SK-N-SH (cell line): ENCODE measurements around the gene LAIR2. TPM values are rescaled to one million over a fixed set of nuclear protein-coding genes. Genes with fewer than 3 reads are reported as not detected.

Source experiments
- CTCF ChIA-PET: fragments of 300-600, 350-600 bp; formaldehyde crosslinking; extraction: SDS; loops from one replicate; lab custom pipeline; 2021; lab: Yijun Ruan, JAX
- POLR2A ChIA-PET: fragments of 350-600 bp; sonication (Branson Sonifier 250); formaldehyde crosslinking; extraction: SDS; loops from one replicate; lab custom pipeline; 2020; ENCODE audit warnings: antibody characterized with exemption, inconsistent platforms; lab: Yijun Ruan, JAX
- DNase-seq: peaks from one replicate; pipeline ENCODE4 v3.0.0; 2012
- H2AFZ ChIP-seq: fragments of 200-600 bp; sonication (generic); 2 replicates; pipeline ENCODE4 v1.8.1; 2016; ENCODE audit warnings: antibody characterized with exemption, mild to moderate bottlenecking, low read depth
- H3F3A ChIP-seq: fragments of 200-600 bp; sonication (generic); replicated peaks from 2 replicates; pipeline ENCODE3; 2016; ENCODE audit warnings: antibody characterized with exemption, mild to moderate bottlenecking; ENCODE audit not compliant: insufficient read depth
- H3K27ac ChIP-seq, 2 experiments: fragments of 200-500 bp in 1 of 2; fragments of 200-600 bp in 1 of 2; sonication (Bioruptor generic) in 1 of 2; sonication (generic), shearing (Covaris generic) in 1 of 2; 2 replicates each; pipeline versions ENCODE4 v1.5.1 to v1.6.1; 2014 to 2016; ENCODE audit warnings: low read depth in 2 of 2, inconsistent platforms in 1 of 2, low read length in 1 of 2, mild to moderate bottlenecking in 1 of 2, mixed read lengths in 1 of 2
- H3K27me3 ChIP-seq: fragments of 200-600 bp; sonication (generic), shearing (Covaris generic); 2 replicates; pipeline ENCODE4 v1.6.1; 2016; ENCODE audit warnings: mixed run types; ENCODE audit not compliant: insufficient read depth
- H3K36me3 ChIP-seq, 2 experiments: fragments of 200-500 bp in 1 of 2; fragments of 200-600 bp in 1 of 2; sonication (Bioruptor generic) in 1 of 2; sonication (generic) in 1 of 2; replicated peaks in 1 of 2; 2 replicates each; pipeline versions ENCODE3 to v1.5.1; 2014 to 2016; ENCODE audit warnings: low read length in 1 of 2, mild to moderate bottlenecking in 1 of 2; ENCODE audit not compliant: insufficient read depth in 2 of 2, control insufficient read depth in 1 of 2
- H3K4me1 ChIP-seq, 2 experiments: fragments of 200-500 bp in 1 of 2; fragments of 200-600 bp in 1 of 2; sonication (Bioruptor generic) in 1 of 2; sonication (generic), shearing (Covaris generic) in 1 of 2; 2 replicates each; pipeline versions ENCODE4 v1.5.1 to v1.6.1; 2014 to 2016; ENCODE audit warnings: low read depth in 1 of 2, low read length in 1 of 2, mixed run types in 1 of 2; ENCODE audit not compliant: insufficient read depth in 2 of 2, control insufficient read depth in 1 of 2
- H3K4me2 ChIP-seq: fragments of 200-600 bp; sonication (generic), shearing (Covaris generic); 2 replicates; pipeline ENCODE4 v1.6.1; 2017; ENCODE audit warnings: mixed run types
- H3K4me3 ChIP-seq, 2 experiments: fragments of 200-500 bp in 1 of 2; fragments of 200-600 bp in 1 of 2; sonication (Bioruptor generic) in 1 of 2; sonication (generic), shearing (Covaris generic) in 1 of 2; 2 replicates each; pipeline versions ENCODE4 v1.5.1 to v1.8.1; 2014 to 2016; ENCODE audit warnings: low read depth in 2 of 2, inconsistent platforms in 1 of 2, low read length in 1 of 2, mild to moderate bottlenecking in 1 of 2, mixed read lengths in 1 of 2, moderate library complexity in 1 of 2
- H3K79me2 ChIP-seq: fragments of 200-600 bp; sonication (generic); 2 replicates; pipeline ENCODE4 v1.8.1; 2017; ENCODE audit warnings: mild to moderate bottlenecking; ENCODE audit not compliant: insufficient read depth
- H3K9ac ChIP-seq: fragments of 200-600 bp; sonication (generic); 2 replicates; pipeline ENCODE4 v1.6.1; 2017; ENCODE audit warnings: mixed run types
- H3K9me2 ChIP-seq: fragments of 200-600 bp; sonication (generic); 2 replicates; pipeline ENCODE4 v1.6.1; 2017; ENCODE audit warnings: mixed run types
- H3K9me3 ChIP-seq: fragments of 200-600 bp; sonication (generic); 2 replicates; pipeline ENCODE4 v1.6.1; 2017; ENCODE audit warnings: mixed run types, mild to moderate bottlenecking, moderate library complexity
- H4K20me1 ChIP-seq: fragments of 200-600 bp; sonication (generic); 2 replicates; pipeline ENCODE4 v1.6.1; 2017; ENCODE audit warnings: mild to moderate bottlenecking, mixed run types; ENCODE audit not compliant: insufficient read depth
- CHD2 ChIP-seq: fragments of 150-350 bp; IDR thresholded peaks from 2 replicates; pipeline ENCODE4 v1.6.1; 2018; ENCODE audit warnings: low read length; ENCODE audit not compliant: partially characterized antibody
- FOXM1 ChIP-seq: IDR thresholded peaks from 2 replicates; pipeline ENCODE4 v1.4.0; 2012; ENCODE audit warnings: low read depth, mild to moderate bottlenecking
- GABPA ChIP-seq: IDR thresholded peaks from 2 replicates; pipeline ENCODE4 v1.4.0; 2012; ENCODE audit warnings: low read depth, mild to moderate bottlenecking
- GATA2 ChIP-seq: sonication (generic); formaldehyde crosslinking; IDR thresholded peaks from 2 replicates; pipeline ENCODE4 v1.5.0; 2020; ENCODE audit warnings: mild to moderate bottlenecking, missing genetic modification reagents
- MEF2A ChIP-seq: IDR thresholded peaks from 2 replicates; pipeline ENCODE4 v1.4.0; 2012; ENCODE audit warnings: low read depth, borderline replicate concordance
- MXI1 ChIP-seq: IDR thresholded peaks from 2 replicates; pipeline ENCODE4 v1.6.1; 2012; ENCODE audit warnings: mild to moderate bottlenecking, low read depth, low read length, improper control_type of control experiment
- NFIC ChIP-seq: IDR thresholded peaks from 2 replicates; pipeline ENCODE4 v1.4.0; 2012; ENCODE audit warnings: borderline replicate concordance
- PBX3 ChIP-seq: IDR thresholded peaks from 2 replicates; pipeline ENCODE4; 2012
- POLR2AphosphoS5 ChIP-seq: IDR thresholded peaks from 2 replicates; pipeline ENCODE4 v1.6.1; 2012; ENCODE audit warnings: low read depth, low read length
- RAD21 ChIP-seq: IDR thresholded peaks from 2 replicates; pipeline ENCODE4 v1.6.1; 2012; ENCODE audit warnings: mild to moderate bottlenecking, low read length
- RFX5 ChIP-seq: IDR thresholded peaks from 2 replicates; pipeline ENCODE4 v1.6.1; 2012; ENCODE audit warnings: mild to moderate bottlenecking, improper control_type of control experiment, low read length
- SIN3A ChIP-seq: IDR thresholded peaks from 2 replicates; pipeline ENCODE4 v1.6.1; 2012; ENCODE audit warnings: low read depth, mild to moderate bottlenecking, low read length, moderate library complexity, borderline replicate concordance
- SMC3 ChIP-seq: IDR thresholded peaks from 2 replicates; pipeline ENCODE4 v1.6.1; 2012; ENCODE audit warnings: low read depth, low read length, improper control_type of control experiment
- TAF1 ChIP-seq: IDR thresholded peaks from 2 replicates; pipeline ENCODE4 v1.6.1; 2012; ENCODE audit warnings: low read depth, mild to moderate bottlenecking, low read length, moderate library complexity, borderline replicate concordance
- TCF12 ChIP-seq: IDR thresholded peaks from 2 replicates; pipeline ENCODE4 v1.4.0; 2012
- YY1 ChIP-seq: IDR thresholded peaks from 2 replicates; pipeline ENCODE4 v1.4.0; 2012; ENCODE audit warnings: low read depth, mild to moderate bottlenecking
- WGBS: methylation state at CpG from one replicate; pipeline ENCODE4 v1.1.6; 2017; ENCODE audit warnings: low lambda C conversion rate; 5-methylcytosine and 5-hydroxymethylcytosine counted together
- polyA plus RNA-seq, 3 experiments: library from polyadenylated mRNA; depleted of rRNA; stranded (reverse); fragments of >200 nt; gene quantifications; 2 replicates each; pipeline ENCODE4 v1.2.3, GENCODE V29; 2012
- TF ChIP-seq, protein P1 (sequence below): IDR thresholded peaks from 2 replicates; pipeline ENCODE4 v1.6.1; 2012; ENCODE audit warnings: mild to moderate bottlenecking, low read depth, low read length, moderate library complexity
- TF ChIP-seq, protein P2 (sequence below): IDR thresholded peaks from 2 replicates; pipeline ENCODE4 v1.4.0; 2012; ENCODE audit warnings: low read depth, borderline replicate concordance
- TF ChIP-seq, protein P3 (sequence below): fragments of 200-600 bp; sonication (generic); IDR thresholded peaks from 2 replicates; pipeline ENCODE4 v1.6.1; 2017; ENCODE audit warnings: antibody characterized with exemption, mild to moderate bottlenecking, moderate library complexity
- TF ChIP-seq, protein P4 (sequence below): IDR thresholded peaks from 2 replicates; pipeline ENCODE4 v1.4.0; 2012; ENCODE audit warnings: low read depth

Gene LAIR2
- polyA plus RNA-seq, 1 of the 3 experiments (the other 2 are of a cell fraction): not detected

GRCh38 chr19:54532528-54532927, 29.9 kb downstream of the LAIR2 start:
- Histone ChIP-seq H3K36me3 (no peaks in the 10 kb centered on the region), H2AFZ (no peak overlapping the region), H3K4me2 (no peak overlapping the region), H3K79me2 (no peaks in the 10 kb centered on the region), H3K4me1 (no peaks in the 10 kb centered on the region), H3F3A (no peaks in the 10 kb centered on the region), H3K27me3 (peaks cover 69% of the 10 kb centered on the region), H3K27ac (no peak overlapping the region), H3K9ac (no peak overlapping the region), H4K20me1 (no peaks in the 10 kb centered on the region), H3K9me2 (no peaks in the 10 kb centered on the region), H3K4me3 (no peak overlapping the region), H3K9me3 (no peaks in the 10 kb centered on the region)
- ChIA-PET POLR2A (interaction anchor here (0.6 kb wide), 1 partner anchor 1430 kb away, joined by 3 read pairs; no protein-coding TSS in a partner anchor), CTCF (no interaction called here)
- 10% methylated on average over 4 of the region's 4 CpGs for WGBS
- DNase-seq: no peak
- TF ChIP-seq MEF2A (no peak), RFX5 (no peak), CHD2 (no peak), PBX3 (no peak), YY1 (no peak), POLR2AphosphoS5 (no peak), TCF12 (no peak), SMC3 (no peak), FOXM1 (no peak), GATA2 (CRISPR knock-in tag) (no peak), RAD21 (no peak), SIN3A (no peak), NFIC (no peak), MXI1 (no peak), GABPA (no peak), TAF1 (no peak)
- TF ChIP-seq, protein P1, sequence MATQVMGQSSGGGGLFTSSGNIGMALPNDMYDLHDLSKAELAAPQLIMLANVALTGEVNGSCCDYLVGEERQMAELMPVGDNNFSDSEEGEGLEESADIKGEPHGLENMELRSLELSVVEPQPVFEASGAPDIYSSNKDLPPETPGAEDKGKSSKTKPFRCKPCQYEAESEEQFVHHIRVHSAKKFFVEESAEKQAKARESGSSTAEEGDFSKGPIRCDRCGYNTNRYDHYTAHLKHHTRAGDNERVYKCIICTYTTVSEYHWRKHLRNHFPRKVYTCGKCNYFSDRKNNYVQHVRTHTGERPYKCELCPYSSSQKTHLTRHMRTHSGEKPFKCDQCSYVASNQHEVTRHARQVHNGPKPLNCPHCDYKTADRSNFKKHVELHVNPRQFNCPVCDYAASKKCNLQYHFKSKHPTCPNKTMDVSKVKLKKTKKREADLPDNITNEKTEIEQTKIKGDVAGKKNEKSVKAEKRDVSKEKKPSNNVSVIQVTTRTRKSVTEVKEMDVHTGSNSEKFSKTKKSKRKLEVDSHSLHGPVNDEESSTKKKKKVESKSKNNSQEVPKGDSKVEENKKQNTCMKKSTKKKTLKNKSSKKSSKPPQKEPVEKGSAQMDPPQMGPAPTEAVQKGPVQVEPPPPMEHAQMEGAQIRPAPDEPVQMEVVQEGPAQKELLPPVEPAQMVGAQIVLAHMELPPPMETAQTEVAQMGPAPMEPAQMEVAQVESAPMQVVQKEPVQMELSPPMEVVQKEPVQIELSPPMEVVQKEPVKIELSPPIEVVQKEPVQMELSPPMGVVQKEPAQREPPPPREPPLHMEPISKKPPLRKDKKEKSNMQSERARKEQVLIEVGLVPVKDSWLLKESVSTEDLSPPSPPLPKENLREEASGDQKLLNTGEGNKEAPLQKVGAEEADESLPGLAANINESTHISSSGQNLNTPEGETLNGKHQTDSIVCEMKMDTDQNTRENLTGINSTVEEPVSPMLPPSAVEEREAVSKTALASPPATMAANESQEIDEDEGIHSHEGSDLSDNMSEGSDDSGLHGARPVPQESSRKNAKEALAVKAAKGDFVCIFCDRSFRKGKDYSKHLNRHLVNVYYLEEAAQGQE: no peak
- TF ChIP-seq, protein P2, sequence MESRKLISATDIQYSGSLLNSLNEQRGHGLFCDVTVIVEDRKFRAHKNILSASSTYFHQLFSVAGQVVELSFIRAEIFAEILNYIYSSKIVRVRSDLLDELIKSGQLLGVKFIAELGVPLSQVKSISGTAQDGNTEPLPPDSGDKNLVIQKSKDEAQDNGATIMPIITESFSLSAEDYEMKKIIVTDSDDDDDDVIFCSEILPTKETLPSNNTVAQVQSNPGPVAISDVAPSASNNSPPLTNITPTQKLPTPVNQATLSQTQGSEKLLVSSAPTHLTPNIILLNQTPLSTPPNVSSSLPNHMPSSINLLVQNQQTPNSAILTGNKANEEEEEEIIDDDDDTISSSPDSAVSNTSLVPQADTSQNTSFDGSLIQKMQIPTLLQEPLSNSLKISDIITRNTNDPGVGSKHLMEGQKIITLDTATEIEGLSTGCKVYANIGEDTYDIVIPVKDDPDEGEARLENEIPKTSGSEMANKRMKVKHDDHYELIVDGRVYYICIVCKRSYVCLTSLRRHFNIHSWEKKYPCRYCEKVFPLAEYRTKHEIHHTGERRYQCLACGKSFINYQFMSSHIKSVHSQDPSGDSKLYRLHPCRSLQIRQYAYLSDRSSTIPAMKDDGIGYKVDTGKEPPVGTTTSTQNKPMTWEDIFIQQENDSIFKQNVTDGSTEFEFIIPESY: no peak
- TF ChIP-seq, protein P3, sequence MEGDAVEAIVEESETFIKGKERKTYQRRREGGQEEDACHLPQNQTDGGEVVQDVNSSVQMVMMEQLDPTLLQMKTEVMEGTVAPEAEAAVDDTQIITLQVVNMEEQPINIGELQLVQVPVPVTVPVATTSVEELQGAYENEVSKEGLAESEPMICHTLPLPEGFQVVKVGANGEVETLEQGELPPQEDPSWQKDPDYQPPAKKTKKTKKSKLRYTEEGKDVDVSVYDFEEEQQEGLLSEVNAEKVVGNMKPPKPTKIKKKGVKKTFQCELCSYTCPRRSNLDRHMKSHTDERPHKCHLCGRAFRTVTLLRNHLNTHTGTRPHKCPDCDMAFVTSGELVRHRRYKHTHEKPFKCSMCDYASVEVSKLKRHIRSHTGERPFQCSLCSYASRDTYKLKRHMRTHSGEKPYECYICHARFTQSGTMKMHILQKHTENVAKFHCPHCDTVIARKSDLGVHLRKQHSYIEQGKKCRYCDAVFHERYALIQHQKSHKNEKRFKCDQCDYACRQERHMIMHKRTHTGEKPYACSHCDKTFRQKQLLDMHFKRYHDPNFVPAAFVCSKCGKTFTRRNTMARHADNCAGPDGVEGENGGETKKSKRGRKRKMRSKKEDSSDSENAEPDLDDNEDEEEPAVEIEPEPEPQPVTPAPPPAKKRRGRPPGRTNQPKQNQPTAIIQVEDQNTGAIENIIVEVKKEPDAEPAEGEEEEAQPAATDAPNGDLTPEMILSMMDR: no peak
- TF ChIP-seq, protein P4, sequence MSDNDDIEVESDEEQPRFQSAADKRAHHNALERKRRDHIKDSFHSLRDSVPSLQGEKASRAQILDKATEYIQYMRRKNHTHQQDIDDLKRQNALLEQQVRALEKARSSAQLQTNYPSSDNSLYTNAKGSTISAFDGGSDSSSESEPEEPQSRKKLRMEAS: no peak
